HepG2 (cell line): ENCODE results near the gene HELB. TPM values are rescaled to one million over a fixed set of nuclear protein-coding genes. Genes with fewer than 3 reads are reported as not detected.

Experiments used
- AHR ChIP-seq: IDR thresholded peaks from 2 replicates; pipeline ENCODE4 v1.6.1; 2018; ENCODE audit warnings: missing genetic modification reagents, missing compliant biosample characterization
- CEBPB ChIP-seq: IDR thresholded peaks from 2 replicates; pipeline ENCODE4 v1.6.1; 2011; ENCODE audit warnings: low read depth, low read length, improper control_type of control experiment, borderline replicate concordance
- HBP1 ChIP-seq: IDR thresholded peaks from 2 replicates; pipeline ENCODE4 v1.6.1; 2016; ENCODE audit warnings: low read depth, control low read depth
- KLF11 ChIP-seq: IDR thresholded peaks from 2 replicates; pipeline ENCODE4 v1.6.1; 2016; ENCODE audit warnings: missing compliant biosample characterization
- KMT2A ChIP-seq: sonication (generic); formaldehyde crosslinking; IDR thresholded peaks from 2 replicates; pipeline ENCODE4 v1.4.0; 2020; ENCODE audit warnings: missing genetic modification reagents
- NCOA1 ChIP-seq: sonication (generic); formaldehyde crosslinking; IDR thresholded peaks from 2 replicates; pipeline ENCODE4 v1.9.0; 2021; ENCODE audit warnings: missing genetic modification reagents
- NFKB2 ChIP-seq: sonication (generic); formaldehyde crosslinking; IDR thresholded peaks from 2 replicates; pipeline ENCODE4 v1.4.0; 2020; ENCODE audit warnings: missing genetic modification reagents, borderline replicate concordance
- NR2F6 ChIP-seq, 2 experiments: IDR thresholded peaks; 2 replicates each; pipeline ENCODE4 v1.6.1; 2016; ENCODE audit warnings: antibody characterized with exemption in 1 of 2, mild to moderate bottlenecking in 1 of 2
- PLRG1 ChIP-seq: fragments of 450-650 bp; conservative IDR thresholded peaks from 2 replicates; pipeline ENCODE4 v1.6.1; 2016
- RFX3 ChIP-seq: IDR thresholded peaks from 2 replicates; pipeline ENCODE4 v1.6.1; 2016; ENCODE audit warnings: missing biosample characterization, missing genetic modification reagents
- RFX5 ChIP-seq: IDR thresholded peaks from 2 replicates; pipeline ENCODE4 v1.6.1; 2011; ENCODE audit warnings: low read depth, low read length, improper control_type of control experiment
- RXRA ChIP-seq: sonication (generic); formaldehyde crosslinking; IDR thresholded peaks from 2 replicates; pipeline ENCODE4 v1.5.1; 2020; ENCODE audit warnings: missing genetic modification reagents
- SMAD1 ChIP-seq: sonication (generic); formaldehyde crosslinking; IDR thresholded peaks from 2 replicates; pipeline ENCODE4 v1.4.0; 2020; ENCODE audit warnings: missing genetic modification reagents, low read depth, mild to moderate bottlenecking, borderline replicate concordance
- ZBTB14 ChIP-seq: sonication (generic); formaldehyde crosslinking; IDR thresholded peaks from 2 replicates; pipeline ENCODE4 v1.4.0; 2020; ENCODE audit warnings: missing genetic modification reagents
- ZNF121 ChIP-seq: sonication (generic); formaldehyde crosslinking; IDR thresholded peaks from 2 replicates; pipeline ENCODE4 v1.5.0; 2020; ENCODE audit warnings: mild to moderate bottlenecking, missing genetic modification reagents
- ZNF34 ChIP-seq: sonication (generic); formaldehyde crosslinking; IDR thresholded peaks from 2 replicates; pipeline ENCODE4 v1.4.0; 2020; ENCODE audit warnings: mild to moderate bottlenecking, missing genetic modification reagents, borderline replicate concordance
- ZNF572 ChIP-seq: sonication (generic); formaldehyde crosslinking; IDR thresholded peaks from 2 replicates; pipeline ENCODE4 v1.5.1; 2020; ENCODE audit warnings: mild to moderate bottlenecking, missing genetic modification reagents
- polyA plus RNA-seq, 8 experiments: library from polyadenylated mRNA; depleted of rRNA in 3 of 8; stranded (reverse) in 7 of 8; unstranded in 1 of 8; fragments of >200 nt; fragmentation: Illumina TruSeq in 4 of 8; extraction: Trizol in 4 of 8; gene quantifications; 2 replicates each; pipeline versions ENCODE4 v1.2.1 to v1.2.3, GENCODE V29; 2011 to 2016; ENCODE audit warnings: low read depth in 4 of 8, missing spikeins in 1 of 8, mixed read lengths in 1 of 8; ENCODE audit not compliant: insufficient read depth in 1 of 8
- total RNA-seq, 5 experiments: library from RNA; depleted of rRNA; stranded (reverse); fragments of >200 nt; fragmentation: Illumina TruSeq; extraction: Trizol; gene quantifications; 2 replicates each; pipeline ENCODE4 v1.2.3, GENCODE V29; 2016; ENCODE audit warnings: low read depth in 1 of 5
- TF ChIP-seq, protein P1 (sequence below): sonication (generic); formaldehyde crosslinking; IDR thresholded peaks from 2 replicates; pipeline ENCODE4 v1.5.0; 2020; ENCODE audit warnings: mild to moderate bottlenecking, missing genetic modification reagents
- TF ChIP-seq, protein P2 (sequence below): fragments of 450-650 bp; IDR thresholded peaks from 2 replicates; pipeline ENCODE4 v1.6.1; 2017
- TF ChIP-seq, protein P3 (sequence below): sonication (generic); formaldehyde crosslinking; IDR thresholded peaks from 2 replicates; pipeline ENCODE4 v1.5.1; 2020; ENCODE audit warnings: missing genetic modification reagents, mild to moderate bottlenecking, borderline replicate concordance
- TF ChIP-seq, protein P4 (sequence below): sonication (generic); formaldehyde crosslinking; IDR thresholded peaks from 2 replicates; pipeline ENCODE4 v1.4.0; 2020; ENCODE audit warnings: mild to moderate bottlenecking, low read depth, missing genetic modification reagents

The HELB gene
- total and polyA plus RNA-seq, 2 of the 13 experiments (the other 11 are each of a cell fraction or from before 2014, with no cell fraction given) = 1.7 to 3.7 TPM

DNA sequence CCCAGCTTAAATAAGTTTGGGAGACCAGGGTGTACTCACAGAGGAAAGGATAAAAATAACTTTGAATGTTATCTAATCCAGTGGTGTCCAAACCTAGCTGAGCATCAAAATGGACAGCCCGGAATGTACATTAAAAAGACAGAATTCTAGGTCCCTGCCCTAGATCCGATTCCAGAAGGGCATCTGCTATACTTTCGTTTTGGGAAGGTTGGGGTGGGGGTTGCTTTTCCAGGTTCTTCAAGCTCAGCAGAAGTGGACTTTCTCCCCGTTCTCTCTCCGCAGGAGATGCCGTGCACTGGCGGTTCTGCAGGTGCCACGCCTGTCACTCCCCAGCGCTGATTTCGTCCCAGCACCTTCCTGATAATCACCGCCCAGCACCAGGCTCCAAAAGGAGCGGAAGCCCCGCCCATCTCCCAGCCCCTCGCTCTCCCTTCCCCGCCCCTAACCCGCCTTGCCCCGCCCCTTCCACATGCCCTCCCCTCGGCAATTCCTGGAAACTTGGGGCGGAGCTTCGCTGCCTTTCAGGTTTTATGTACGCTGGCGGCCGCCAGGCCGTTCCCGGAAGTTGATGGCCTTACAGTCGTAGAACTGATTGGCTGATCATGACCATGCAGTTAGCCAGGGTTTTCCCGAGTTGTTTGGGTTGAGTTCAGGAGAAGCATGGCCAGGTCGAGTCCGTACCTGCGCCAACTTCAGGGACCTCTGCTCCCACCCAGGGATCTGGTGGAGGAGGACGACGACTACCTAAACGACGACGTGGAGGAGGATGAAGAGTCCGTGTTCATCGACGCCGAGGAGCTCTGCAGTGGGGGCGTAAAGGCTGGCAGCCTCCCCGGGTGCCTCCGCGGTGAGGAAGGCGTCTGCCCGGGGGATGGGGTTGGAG, at the start of gene HELB (continued):
- TF ChIP-seq CEBPB (no peak), AHR (CRISPR knock-in tag) (no peak), HBP1 (CRISPR knock-in tag) (no peak), SMAD1 (CRISPR knock-in tag) (peak; percentile 44; the same call in 1 of the 2 replicates), NR2F6 (IDR thresholded peaks at IDR 0.05) (no peak), NR2F6 (CRISPR knock-in tag; IDR thresholded peaks at IDR 0.05) (no peak), ZNF121 (CRISPR knock-in tag) (no peak), RFX3 (CRISPR knock-in tag) (no peak), ZNF34 (peak; percentile 65; the same call in 1 of the 2 replicates), KMT2A (CRISPR knock-in tag) (peak; percentile 81), ZBTB14 (CRISPR knock-in tag) (no peak), RXRA (peak; percentile 51; the same call in 1 of the 2 replicates), KLF11 (CRISPR knock-in tag) (0 out of 2 replicates have a peak, but pooled peaks have one; percentile 60), ZNF572 (CRISPR knock-in tag) (no peak), RFX5 (no peak), NFKB2 (CRISPR knock-in tag) (peak; percentile 64; the same call in 1 of the 2 replicates), NCOA1 (peak; percentile 51; the same call in 1 of the 2 replicates), PLRG1 (no peak)
- TF ChIP-seq, protein P1, sequence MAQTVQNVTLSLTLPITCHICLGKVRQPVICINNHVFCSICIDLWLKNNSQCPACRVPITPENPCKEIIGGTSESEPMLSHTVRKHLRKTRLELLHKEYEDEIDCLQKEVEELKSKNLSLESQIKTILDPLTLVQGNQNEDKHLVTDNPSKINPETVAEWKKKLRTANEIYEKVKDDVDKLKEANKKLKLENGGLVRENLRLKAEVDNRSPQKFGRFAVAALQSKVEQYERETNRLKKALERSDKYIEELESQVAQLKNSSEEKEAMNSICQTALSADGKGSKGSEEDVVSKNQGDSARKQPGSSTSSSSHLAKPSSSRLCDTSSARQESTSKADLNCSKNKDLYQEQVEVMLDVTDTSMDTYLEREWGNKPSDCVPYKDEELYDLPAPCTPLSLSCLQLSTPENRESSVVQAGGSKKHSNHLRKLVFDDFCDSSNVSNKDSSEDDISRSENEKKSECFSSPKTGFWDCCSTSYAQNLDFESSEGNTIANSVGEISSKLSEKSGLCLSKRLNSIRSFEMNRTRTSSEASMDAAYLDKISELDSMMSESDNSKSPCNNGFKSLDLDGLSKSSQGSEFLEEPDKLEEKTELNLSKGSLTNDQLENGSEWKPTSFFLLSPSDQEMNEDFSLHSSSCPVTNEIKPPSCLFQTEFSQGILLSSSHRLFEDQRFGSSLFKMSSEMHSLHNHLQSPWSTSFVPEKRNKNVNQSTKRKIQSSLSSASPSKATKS = no peak
- TF ChIP-seq, protein P2, sequence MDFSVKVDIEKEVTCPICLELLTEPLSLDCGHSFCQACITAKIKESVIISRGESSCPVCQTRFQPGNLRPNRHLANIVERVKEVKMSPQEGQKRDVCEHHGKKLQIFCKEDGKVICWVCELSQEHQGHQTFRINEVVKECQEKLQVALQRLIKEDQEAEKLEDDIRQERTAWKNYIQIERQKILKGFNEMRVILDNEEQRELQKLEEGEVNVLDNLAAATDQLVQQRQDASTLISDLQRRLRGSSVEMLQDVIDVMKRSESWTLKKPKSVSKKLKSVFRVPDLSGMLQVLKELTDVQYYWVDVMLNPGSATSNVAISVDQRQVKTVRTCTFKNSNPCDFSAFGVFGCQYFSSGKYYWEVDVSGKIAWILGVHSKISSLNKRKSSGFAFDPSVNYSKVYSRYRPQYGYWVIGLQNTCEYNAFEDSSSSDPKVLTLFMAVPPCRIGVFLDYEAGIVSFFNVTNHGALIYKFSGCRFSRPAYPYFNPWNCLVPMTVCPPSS = no peak
- TF ChIP-seq, protein P3, sequence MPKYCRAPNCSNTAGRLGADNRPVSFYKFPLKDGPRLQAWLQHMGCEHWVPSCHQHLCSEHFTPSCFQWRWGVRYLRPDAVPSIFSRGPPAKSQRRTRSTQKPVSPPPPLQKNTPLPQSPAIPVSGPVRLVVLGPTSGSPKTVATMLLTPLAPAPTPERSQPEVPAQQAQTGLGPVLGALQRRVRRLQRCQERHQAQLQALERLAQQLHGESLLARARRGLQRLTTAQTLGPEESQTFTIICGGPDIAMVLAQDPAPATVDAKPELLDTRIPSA = no peak
- TF ChIP-seq, protein P4, sequence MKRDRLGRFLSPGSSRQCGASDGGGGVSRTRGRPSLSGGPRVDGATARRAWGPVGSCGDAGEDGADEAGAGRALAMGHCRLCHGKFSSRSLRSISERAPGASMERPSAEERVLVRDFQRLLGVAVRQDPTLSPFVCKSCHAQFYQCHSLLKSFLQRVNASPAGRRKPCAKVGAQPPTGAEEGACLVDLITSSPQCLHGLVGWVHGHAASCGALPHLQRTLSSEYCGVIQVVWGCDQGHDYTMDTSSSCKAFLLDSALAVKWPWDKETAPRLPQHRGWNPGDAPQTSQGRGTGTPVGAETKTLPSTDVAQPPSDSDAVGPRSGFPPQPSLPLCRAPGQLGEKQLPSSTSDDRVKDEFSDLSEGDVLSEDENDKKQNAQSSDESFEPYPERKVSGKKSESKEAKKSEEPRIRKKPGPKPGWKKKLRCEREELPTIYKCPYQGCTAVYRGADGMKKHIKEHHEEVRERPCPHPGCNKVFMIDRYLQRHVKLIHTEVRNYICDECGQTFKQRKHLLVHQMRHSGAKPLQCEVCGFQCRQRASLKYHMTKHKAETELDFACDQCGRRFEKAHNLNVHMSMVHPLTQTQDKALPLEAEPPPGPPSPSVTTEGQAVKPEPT (CRISPR knock-in tag) = no peak
